Stimulated activated CD4-positive, alpha-beta T cell treated with anti-CD3 and anti-CD28 coated beads, Interleukin-1b, Interleukin-23, amount 100 ng/mL, for 24 hours (primary cell): ENCODE results near the gene RUNX2.

ENCODE experiments used
- DNase-seq, 4 experiments: peaks; one replicate each; pipeline ENCODE4 v3.0.0-alpha.2; 2020; ENCODE audit warnings: low read depth in 4 of 4, low spot score in 1 of 4

Gene RUNX2

GRCh38 chr6:45351076-45351475 lies 22.9 kb downstream of the RUNX2 start:
- DNase-seq, result no peak

GRCh38 chr6:45351667-45352066 lies 23.5 kb downstream of the RUNX2 start:
- DNase-seq, result no peak

- no peak for DNase-seq
These were observed 25.5 kb downstream of the RUNX2 start for GRCh38 chr6:45353654-45354053.

- DNase-seq, result no peak
These were observed 36.3 kb downstream of the RUNX2 start for GRCh38 chr6:45364466-45364865.

- DNase-seq, result no peak
These were observed 36.9 kb downstream of the RUNX2 start for GRCh38 chr6:45365036-45365435.

GRCh38 chr6:45366534-45366933 lies 38.4 kb downstream of the RUNX2 start:
- DNase-seq, result no peak

GRCh38 chr6:45367999-45368398 lies 39.9 kb downstream of the RUNX2 start:
- no peak for DNase-seq

- DNase-seq, result no peak
These were observed 41.7 kb downstream of the RUNX2 start for GRCh38 chr6:45369870-45370269.

- DNase-seq, result no peak
These were observed 43.9 kb downstream of the RUNX2 start for GRCh38 chr6:45371924-45372573.

- DNase-seq, result no peak
These were observed 47.3 kb downstream of the RUNX2 start for GRCh38 chr6:45375449-45375848.

GRCh38 chr6:45376310-45377042 lies 48.3 kb downstream of the RUNX2 start:
- no peak for DNase-seq

GRCh38 chr6:45377043-45377553 lies 49.0 kb downstream of the RUNX2 start:
- peak in 2 of 4 experiments; percentile 65 to 69 for DNase-seq

GRCh38 chr6:45377554-45378333 lies 49.6 kb downstream of the RUNX2 start, which contains the start of gene SUPT3H:
TSS of gene SUPT3H (minus strand) at chr6:45377934.
- peak; percentile 88 to 95 (median 92) for DNase-seq

GRCh38 chr6:45378334-45378926 lies 50.3 kb downstream of the RUNX2 start:
- no peak for DNase-seq

GRCh38 chr6:45382391-45382790 lies 54.3 kb downstream of the RUNX2 start:
- no peak for DNase-seq

- no peak for DNase-seq
These were observed 58.4 kb downstream of the RUNX2 start for GRCh38 chr6:45386501-45386900.

- no peak for DNase-seq
These were observed 59.1 kb downstream of the RUNX2 start for GRCh38 chr6:45387236-45387635.

GRCh38 chr6:45388328-45388727 lies 60.2 kb downstream of the RUNX2 start:
- DNase-seq, result no peak

GRCh38 chr6:45394586-45395095 lies 66.5 kb downstream of the RUNX2 start:
- DNase-seq, result no peak

- no peak for DNase-seq
These were observed 70.1 kb downstream of the RUNX2 start for GRCh38 chr6:45398075-45398813.
